D721Med (cell line): Measurements from ENCODE around the gene KMT2B.

Experiments
- DNase-seq: peaks from one replicate; pipeline ENCODE4 v3.0.0; 2011; ENCODE audit warnings: low spot score; ENCODE audit not compliant: insufficient read length
- FAIRE-seq: peaks from 2 replicates; lab custom pipeline; 2011; peaks lifted over from hg19 to GRCh38; lab: Jason Lieb, UNC
- TF ChIP-seq, protein P1 (sequence below): IDR thresholded peaks from 2 replicates; pipeline ENCODE4 v1.5.1; 2012; ENCODE audit warnings: mild to moderate bottlenecking, control low read depth; ENCODE audit not compliant: insufficient read depth; ENCODE audit errors: missing control alignments

The KMT2B gene, protein sequence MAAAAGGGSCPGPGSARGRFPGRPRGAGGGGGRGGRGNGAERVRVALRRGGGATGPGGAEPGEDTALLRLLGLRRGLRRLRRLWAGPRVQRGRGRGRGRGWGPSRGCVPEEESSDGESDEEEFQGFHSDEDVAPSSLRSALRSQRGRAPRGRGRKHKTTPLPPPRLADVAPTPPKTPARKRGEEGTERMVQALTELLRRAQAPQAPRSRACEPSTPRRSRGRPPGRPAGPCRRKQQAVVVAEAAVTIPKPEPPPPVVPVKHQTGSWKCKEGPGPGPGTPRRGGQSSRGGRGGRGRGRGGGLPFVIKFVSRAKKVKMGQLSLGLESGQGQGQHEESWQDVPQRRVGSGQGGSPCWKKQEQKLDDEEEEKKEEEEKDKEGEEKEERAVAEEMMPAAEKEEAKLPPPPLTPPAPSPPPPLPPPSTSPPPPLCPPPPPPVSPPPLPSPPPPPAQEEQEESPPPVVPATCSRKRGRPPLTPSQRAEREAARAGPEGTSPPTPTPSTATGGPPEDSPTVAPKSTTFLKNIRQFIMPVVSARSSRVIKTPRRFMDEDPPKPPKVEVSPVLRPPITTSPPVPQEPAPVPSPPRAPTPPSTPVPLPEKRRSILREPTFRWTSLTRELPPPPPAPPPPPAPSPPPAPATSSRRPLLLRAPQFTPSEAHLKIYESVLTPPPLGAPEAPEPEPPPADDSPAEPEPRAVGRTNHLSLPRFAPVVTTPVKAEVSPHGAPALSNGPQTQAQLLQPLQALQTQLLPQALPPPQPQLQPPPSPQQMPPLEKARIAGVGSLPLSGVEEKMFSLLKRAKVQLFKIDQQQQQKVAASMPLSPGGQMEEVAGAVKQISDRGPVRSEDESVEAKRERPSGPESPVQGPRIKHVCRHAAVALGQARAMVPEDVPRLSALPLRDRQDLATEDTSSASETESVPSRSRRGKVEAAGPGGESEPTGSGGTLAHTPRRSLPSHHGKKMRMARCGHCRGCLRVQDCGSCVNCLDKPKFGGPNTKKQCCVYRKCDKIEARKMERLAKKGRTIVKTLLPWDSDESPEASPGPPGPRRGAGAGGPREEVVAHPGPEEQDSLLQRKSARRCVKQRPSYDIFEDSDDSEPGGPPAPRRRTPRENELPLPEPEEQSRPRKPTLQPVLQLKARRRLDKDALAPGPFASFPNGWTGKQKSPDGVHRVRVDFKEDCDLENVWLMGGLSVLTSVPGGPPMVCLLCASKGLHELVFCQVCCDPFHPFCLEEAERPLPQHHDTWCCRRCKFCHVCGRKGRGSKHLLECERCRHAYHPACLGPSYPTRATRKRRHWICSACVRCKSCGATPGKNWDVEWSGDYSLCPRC (N-terminal part only)

DNA sequence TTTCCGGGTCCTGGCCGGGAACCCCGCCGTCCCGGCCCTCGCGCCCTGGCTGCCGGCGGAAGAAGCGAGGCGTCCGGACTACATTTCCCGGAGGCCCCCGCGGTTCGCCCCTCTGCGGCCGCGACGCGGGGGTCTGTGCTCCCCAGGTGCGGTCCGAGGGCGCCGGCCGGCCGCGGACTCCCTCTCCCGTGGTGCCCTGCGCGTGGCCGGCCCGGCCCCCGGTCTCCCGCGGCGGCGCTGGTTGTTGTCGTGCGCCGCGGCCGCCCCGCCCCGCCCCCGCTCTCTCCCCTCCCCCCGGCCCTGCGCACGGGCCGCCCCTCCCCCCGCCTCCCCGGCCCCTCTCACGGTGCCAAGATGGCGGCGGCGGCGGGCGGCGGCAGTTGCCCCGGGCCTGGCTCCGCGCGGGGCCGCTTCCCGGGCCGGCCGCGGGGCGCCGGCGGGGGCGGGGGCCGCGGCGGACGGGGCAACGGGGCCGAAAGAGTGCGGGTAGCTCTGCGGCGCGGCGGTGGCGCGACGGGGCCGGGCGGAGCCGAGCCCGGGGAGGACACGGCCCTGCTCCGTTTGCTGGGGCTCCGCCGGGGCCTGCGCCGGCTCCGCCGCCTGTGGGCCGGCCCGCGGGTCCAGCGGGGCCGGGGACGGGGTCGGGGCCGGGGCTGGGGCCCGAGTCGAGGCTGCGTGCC, at the start of gene KMT2B:
KMT2B (plus strand) TSS at position 339 of the 680 bp plus-strand sequence; CDS start at position 355, 16 bp downstream.
- no peak for FAIRE-seq
- TF ChIP-seq, protein P1, sequence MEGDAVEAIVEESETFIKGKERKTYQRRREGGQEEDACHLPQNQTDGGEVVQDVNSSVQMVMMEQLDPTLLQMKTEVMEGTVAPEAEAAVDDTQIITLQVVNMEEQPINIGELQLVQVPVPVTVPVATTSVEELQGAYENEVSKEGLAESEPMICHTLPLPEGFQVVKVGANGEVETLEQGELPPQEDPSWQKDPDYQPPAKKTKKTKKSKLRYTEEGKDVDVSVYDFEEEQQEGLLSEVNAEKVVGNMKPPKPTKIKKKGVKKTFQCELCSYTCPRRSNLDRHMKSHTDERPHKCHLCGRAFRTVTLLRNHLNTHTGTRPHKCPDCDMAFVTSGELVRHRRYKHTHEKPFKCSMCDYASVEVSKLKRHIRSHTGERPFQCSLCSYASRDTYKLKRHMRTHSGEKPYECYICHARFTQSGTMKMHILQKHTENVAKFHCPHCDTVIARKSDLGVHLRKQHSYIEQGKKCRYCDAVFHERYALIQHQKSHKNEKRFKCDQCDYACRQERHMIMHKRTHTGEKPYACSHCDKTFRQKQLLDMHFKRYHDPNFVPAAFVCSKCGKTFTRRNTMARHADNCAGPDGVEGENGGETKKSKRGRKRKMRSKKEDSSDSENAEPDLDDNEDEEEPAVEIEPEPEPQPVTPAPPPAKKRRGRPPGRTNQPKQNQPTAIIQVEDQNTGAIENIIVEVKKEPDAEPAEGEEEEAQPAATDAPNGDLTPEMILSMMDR = no peak
- DNase-seq = peak; percentile 99

DNA sequence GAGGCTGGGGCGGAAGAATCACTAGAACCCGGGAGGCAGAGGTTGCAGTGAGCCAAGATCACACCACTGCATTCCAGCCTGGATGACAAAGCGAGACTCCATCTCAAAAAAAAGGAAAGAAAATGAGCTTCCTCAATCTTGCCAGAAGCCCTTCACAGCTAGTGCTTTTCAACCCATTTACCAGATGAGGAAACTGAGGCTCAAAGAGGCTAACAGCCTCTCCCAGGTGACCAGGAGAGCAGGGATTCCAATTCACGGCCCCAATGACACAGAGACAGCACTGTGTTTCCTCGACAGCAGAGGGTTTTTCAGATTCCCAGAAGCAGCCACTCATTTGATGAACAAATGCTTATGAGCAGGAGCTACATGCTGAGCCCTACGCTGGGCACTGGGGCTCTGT, 48.2 kb upstream of the KMT2B start:
- DNase-seq = no peak
- FAIRE-seq = no peak
- TF ChIP-seq, protein P1 = no peak

DNA sequence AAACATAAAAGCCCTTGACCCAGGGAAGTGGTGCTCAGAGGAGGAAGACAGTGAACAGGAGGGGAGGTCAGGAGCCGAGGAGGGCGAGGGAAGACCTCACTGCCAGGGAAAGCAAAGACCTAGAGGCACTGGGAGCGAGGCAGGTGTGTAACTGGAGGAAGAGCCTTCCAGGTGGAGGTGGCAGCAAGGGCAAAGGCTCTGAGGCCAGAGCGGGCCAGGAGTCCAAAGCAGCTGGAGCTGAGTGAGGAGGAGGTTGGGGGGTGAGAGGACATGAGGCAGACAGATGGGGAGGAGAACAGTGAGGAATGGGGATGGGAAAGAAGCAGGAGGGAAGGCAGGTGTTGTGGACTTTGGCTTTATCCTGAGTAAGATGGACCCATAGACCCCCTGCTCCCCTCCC, 47.8 kb upstream of the KMT2B start:
- no peak for FAIRE-seq
- TF ChIP-seq, protein P1 = no peak
- DNase-seq = no peak

DNA sequence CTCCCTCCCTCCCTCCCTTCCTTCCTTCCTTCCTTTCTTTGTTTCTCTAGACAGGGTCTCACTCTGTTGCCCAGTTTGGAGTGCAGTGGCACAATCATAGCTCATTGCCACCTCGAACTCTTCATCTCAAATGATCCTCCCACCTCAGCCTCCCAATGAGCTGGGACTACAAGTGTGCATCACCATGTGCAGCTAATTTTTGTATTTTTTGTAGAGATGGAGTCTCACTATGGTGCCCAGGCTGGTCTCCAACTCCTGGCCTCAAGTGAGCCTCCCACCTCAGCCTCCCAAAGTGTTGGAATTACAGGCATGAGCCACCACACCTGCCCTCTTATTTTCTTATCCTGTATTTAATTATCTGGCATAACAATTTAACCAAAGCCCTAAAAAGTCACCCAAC, 47.1 kb upstream of the KMT2B start:
- DNase-seq (no peak), FAIRE-seq (no peak)
- TF ChIP-seq, protein P1 = no peak

DNA sequence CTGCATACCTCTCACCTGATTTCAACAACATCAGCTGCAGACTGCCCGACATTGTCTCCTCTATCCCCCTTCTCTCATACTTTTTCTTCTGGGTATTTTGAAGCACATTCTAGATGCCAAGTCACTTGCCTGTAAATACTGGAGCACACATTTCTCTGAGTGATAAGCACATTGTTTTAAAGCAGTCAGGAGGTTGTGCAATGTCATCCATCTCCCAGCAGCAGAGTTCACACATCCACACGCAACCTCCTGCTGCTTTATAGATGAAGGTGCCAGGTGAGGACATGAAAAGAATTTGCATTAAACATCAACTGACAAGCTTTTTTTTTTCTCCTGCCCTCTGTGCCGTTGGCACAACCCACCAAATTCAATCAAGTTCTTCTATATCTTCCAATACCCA, 46.0 kb upstream of the KMT2B start:
- DNase-seq (no peak), FAIRE-seq (no peak)

More for the DNA sequence above, 46.0 kb upstream of the KMT2B start:
- TF ChIP-seq, protein P1 = no peak
